Activated CD4-positive, alpha-beta T cell treated with anti-CD3 and anti-CD28 coated beads, Interleukin-10, Interleukin-2, amounts not matched to agents 100 ng/mL and 50 ng/mL, durations not matched to agents 16 hours and 8 hours (primary cell): ENCODE data around the gene FAM53B.
"Not testable (repeated sequence)": the region's sequence is repeated elsewhere in the genome, so short reads cannot be mapped to it uniquely, and the experiment has no call there.

Experiments used
- DNase-seq: peaks from one replicate; pipeline ENCODE4 v3.0.0-alpha.2; 2020

The FAM53B gene

DNA sequence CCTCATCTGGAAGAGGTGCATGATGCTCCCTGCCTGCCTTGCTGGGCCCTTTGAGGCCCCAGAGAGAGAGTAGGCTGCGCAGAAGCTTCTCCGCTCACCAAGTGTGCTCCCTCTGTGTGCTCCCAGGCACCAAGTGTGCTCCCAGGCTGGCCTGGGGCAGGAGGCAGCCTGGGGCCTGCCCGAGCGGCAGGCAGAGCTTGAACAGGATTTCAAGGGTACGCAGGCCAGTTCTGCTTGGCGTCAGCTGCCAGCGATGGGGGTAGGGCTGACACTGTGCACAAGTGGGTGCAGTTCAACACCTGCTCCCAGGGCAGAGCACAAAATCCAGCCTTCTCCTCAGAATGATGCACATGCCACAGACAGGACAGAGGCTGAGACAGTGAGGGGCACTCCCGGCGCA lies 119.7 kb downstream of the FAM53B start:
- DNase-seq = no peak

DNA sequence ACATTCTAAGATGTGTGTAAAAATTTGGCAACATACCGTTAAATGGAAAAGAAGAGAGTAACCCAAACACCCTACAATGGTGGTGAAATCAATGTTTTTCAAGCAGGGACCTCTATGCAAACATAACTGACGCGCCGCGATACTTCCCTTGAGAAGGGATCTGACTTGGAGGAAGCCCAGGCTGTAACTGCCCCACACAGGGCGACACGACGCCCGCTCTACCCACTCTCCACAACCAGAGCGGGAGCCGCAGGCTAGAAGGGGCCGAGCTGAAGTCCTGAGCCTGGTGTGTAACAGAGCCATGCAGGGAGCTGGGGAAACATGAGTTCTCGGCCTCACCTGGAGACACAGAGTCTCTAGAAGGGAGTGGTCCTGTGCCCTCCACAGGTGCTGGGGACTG lies 120.2 kb downstream of the FAM53B start:
- DNase-seq = no peak

DNA sequence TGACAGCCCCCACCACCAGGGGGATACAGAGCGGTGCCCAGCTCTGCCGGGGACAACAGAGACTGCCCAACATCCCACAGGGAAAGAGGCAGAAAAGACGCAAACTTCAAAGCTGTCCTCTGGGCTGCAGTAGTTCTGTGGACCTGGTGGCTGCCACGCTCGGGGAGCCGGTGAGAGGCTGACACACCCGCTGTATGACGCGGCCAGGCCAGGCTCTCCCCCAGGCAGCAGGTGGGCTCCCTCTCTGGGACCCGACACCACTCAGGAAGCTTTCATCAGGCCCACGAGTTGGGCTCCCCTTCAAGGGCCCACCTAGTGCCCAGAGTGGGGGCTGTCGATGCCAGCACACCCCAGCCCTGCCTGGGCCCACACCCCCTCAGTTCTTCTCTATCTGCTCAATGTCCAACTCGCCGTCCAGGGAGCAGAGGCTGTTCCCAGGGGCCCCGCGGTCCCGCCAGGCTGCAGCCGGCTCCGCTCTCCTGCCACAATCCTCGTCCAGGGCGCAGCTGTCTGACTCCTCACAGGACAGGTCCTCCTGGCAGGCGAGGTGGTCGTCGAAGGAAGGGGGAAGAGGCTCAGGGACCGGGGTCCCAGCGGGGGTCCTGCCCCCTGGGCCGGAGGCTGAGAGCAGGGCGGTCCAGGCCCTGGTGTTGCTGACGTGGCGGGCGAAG lies 121.2 kb downstream of the FAM53B start:
- DNase-seq = no peak

DNA sequence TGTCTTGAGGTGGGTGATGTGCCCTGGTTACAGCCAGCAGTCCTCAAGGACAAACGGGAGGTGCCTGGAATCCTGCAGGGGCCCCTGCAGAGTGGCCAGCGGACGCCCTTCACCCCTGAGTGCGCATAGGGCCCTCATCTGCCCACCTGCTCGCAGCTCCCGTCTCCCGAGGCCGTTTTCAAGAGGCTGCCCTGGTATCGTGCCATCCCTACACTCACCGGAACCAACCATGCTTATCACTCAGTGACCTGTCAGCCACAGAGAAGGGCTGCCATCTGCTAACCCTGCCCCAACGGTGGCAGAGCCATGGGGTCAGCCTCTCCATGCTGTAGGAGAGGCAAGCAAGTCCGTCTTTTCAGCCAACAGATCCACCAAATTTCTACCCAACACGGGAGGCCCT lies 122.0 kb downstream of the FAM53B start:
- DNase-seq = no peak

DNA sequence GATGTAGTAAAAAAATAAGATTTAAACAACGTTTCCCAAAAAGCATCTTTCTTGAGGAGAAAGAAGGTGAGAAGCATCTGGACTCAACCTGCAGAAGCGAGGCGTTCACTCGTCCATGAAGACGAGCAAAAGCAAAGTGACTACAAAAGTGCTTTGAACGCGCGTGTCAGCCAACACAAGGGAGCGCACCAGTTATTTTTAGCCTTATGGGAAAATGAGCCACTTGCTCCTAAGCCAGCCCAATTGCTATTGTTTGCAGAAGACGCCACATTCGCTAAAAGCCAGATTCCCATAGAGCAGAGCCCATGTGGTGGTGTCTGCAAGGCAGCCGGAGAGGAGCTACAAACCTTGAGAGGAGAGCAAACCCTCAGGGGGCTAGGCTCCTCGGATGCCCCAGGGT lies 122.5 kb downstream of the FAM53B start:
- DNase-seq = no peak

DNA sequence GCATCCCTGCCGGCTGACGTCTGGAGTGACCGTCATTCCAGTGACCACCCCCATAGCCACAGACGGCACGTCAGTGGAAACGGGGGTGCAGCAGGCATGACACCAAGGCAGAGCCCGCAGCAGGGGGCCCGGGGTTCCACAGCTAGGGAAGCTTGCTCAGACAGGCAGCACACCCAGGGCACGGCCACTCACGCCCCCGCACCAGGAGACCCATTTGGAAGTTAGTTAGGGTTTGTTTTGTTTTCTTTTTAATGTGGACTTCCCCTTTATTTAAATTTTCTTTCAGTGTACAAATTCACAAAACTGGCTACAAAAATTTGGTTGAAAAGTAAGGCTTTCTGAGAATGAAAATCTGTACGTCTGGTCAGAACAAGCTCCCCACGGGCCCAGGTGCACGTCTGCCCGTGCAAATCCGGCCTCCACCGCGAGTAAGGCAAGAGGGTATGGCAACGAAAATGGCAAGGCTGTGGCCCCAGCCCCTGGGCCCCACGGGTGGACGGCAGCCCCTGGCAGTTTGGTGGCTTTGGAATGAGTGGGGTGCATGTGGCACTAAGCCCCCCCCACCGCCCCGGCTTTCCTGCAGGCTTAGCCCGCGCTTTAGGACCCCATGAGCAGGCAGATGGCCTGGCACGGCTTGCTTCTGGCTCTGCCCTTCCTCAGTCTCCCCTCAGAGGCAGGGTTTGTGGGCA lies 124.2 kb downstream of the FAM53B start:
- no peak for DNase-seq

DNA sequence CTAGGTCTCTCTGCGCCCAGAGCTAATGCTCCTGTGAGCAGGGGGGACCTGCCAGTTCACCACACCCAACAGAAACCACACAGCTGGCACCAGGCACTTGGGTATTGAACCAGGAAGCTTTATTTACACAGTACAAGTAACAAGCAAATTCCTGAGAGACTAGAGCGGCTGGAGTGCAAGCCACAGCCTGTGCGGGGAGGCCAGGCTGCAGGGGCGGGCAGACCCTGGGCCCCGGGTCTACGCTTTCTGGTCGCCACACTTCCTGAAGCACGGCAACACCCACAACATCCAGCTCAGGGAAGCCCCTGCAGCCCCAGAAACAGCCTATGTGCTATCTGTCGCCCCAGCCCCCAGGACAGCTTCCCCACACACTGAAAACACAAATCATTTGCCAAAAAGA lies 125.0 kb downstream of the FAM53B start:
- no peak for DNase-seq

DNA sequence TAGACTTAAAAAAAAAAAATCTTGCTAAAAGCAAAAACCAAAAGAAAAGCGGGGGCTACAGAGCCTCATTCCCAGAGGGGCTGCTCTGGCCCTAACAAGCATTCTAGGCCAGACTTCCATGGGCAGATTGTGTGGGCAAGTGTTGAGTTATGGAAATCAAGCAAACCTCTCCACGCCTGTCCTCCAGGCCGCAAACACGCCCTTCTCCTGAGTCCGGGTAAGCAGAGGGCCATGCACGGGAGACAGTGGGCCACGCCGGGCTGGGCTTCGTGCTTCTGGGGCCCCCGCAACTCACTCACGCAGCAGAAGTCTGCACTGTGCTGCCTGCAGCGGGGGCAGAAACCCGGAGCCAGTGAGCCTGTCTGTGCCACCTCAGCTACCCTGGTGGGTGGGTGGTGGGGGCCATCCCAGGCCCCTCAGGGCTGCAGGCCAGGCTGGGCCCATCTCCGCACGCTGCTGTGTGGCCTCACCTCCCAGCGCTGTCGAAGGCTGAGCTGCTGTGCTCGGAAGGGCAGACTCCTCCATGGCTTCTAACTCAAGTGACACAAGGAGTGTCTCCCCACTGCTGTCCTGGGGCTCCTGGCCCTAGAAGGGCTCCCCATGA lies 125.6 kb downstream of the FAM53B start:
- DNase-seq = no peak

DNA sequence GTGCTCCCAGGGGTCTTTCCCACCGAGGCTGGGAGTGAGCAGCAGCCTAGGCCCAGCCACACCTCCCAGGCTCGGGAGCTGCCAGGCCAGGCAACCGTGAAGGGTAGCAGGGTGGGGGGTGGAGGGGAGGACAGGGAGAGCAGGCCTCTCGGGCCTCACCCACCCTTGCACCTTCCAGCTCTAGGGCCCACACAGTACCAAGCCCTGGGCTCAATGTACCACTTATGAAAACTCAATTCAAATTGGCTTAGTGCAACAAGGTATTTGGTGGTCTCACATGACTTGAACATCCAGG lies 127.4 kb downstream of the FAM53B start:
- DNase-seq = no peak

DNA sequence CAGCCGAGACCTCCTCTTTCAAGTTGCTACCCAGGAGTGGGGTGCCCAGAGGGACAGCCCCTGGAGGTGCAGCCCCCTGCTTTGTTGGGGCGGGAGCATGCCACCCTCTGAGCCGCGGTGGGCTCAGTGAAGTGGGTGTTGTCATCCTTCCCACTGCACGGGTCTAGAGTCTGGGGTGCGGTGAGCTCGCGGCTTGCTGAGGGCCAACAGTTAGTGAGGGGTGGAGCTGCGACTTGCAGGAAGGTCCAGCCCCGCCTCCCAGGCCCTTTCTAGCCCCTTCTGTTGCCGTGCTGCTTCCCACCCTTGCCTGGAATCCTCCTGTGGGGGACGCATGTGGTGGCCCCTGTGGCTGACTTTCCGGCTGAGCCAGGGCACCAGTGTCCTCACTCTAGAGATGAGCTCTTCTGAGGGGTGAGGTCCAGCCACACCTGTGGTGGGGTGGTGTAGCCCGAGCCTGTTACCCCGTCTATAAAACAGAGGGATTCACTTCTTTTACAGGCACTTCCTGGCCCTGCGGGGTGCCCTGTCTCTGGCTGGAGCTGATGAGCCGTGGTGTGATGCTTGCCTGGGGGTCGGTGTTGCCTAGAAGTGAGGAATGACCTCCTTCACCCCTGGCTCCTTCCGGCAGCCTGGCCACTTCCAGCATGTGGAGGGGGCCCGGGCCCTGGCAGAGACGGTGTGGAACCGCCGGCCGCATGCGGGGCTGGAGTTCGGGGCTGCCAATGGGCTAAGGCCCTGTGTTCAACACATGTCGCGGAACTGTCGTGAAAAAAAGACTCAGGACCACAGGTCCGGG lies 127.9 kb downstream of the FAM53B start:
- DNase-seq = no peak

DNA sequence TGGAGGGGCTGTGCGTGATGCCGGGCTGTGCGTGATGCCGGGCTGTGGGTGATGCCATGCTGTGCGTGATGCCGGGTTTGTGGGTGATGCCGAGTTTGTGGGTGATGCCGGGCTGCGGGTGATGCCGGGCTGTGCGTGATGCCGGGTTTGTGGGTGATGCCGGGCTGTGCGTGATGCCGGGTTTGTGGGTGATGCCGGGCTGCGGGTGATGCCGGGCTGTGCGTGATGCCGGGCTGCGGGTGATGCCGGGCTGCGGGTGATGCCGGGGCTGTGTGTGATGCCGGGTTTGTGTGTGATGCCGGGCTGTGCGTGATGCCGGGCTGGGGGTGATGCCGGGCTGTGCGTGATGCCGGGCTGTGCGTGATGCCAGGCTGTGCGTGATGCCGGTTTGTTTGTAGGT lies 128.9 kb downstream of the FAM53B start:
- DNase-seq = no peak

DNA sequence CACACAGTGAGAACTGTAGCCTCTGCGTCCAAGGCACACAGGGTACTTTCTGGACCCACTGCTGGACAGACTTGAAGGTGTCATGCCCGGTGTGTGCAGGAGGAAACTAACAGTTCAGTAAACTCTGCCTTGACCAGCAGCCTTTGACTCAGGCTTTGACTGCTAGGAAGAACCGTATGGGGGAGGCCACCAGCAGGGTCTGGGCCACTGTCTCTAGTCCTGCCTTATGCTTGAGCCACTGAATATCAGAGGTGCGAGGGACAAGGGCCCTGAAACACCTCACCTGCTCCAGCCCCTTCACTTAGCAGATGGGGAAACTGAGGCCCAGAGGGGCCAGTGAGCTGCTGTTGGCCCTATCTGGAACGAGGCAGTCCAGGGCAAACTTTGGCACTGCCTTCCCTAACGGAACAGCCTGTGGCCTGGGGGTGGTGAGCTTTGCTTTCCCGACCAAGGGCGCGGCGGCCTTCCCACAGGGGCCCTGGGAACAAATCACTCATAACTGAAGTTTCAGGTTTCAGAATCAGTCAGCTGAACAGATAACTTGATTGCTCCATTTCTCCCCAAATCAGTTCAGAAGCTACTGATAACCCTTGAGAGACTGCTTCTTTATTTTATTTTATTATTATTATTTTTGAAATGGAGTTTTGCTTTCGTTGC lies 130.0 kb downstream of the FAM53B start:
- peak; percentile 88 for DNase-seq

DNA sequence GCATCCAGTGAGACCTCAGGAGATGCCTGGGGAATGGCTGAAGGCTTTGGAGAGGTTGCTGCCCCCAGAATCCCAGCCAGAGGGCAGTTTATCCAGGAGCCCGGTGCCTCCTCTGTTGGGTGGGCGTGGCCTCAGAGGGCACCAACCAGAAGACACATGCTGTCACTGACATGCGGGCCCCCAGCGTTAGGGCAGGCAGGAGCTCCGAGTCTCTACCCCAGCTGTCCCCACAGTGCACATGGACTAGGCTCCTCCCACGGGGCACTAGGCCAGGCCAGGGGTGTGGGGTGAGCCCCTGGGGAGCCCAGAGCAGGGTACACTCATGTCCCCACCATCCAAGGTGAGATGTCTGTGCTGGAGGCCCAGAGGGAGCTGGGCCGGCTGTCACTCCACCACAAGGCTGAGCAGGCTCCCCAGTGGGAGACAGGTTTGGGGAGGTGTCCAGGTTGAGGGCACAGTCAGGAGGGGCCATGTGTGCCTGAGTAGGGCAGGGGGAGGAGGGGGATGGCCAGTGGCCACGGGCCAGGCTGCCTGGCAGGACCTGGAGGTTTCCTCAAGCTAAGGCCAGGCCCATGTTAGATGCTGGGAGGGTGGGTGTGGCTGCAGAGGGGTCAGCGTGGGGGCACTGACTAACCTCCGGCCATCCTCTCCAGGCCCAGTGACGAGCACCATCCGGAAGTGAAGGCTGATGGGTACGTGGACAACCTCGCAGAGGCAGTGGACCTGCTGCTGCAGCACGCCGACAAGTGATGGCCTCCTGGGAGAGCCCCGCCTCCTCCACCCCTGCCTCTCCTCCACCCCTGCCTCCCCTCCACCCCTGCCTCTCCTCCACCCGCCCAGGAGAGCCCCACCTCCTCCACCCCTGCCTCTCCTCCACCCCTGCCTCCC lies 131.3 kb downstream of the FAM53B start:
- peak; percentile 18 for DNase-seq

DNA sequence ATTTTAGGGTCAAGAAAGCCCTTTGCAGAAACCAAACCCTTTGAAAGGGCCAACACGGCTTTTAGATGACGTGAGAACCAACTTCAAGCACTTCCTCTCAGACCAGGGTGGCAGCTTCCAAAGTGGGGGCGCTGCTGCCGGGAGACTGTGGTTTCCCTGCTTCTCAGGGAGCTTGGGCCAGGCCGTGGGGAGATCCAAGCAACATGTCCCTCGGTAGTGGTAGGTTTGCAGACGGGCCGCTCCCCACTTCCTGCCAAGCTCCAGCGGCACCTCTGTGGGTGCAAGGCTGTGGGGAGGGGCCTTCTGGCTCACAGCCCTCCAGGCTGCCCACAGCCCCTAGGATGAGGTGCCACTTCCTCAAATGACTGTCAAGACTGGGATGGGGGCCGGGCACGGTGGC lies 132.4 kb downstream of the FAM53B start:
- DNase-seq = peak; percentile 61

DNA sequence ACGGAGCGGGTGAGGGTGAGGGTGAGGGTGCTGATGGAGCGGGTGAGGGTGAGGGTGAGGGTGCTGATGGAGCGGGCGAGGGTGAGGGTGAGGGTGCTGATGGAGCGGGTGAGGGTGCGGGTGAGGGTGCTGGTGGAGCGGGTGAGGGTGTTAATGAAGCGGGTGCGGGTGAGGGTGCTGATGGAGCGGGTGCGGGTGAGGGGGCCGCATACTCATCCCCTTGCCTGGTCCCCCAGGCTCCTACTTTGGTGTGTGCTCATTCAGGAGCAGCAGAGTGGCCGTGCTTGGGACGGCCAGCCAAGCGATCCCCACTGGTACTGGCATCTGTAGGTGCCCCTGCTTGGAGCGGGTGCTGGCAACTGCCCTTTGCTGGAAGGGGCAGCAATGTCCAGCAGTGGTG lies 133.3 kb downstream of the FAM53B start:
- DNase-seq = not testable (repeated sequence)

DNA sequence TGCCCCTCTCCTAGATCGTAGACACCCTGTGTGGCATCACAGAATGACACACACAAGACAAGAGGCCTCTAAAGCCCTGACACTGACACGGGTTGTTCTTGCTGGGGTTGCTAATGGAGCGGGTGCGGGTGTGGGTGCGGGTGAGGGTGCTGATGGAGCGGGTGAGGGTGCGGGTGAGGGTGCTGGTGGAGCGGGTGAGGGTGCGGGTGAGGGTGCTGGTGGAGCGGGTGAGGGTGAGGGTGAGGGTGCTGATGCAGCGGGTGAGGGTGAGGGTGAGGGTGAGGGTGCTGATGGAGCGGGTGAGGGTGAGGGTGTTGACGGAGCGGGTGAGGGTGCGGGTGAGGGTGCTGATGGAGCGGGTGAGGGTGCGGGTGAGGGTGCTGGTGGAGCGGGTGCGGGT lies 134.0 kb downstream of the FAM53B start:
- DNase-seq = not testable (repeated sequence)

DNA sequence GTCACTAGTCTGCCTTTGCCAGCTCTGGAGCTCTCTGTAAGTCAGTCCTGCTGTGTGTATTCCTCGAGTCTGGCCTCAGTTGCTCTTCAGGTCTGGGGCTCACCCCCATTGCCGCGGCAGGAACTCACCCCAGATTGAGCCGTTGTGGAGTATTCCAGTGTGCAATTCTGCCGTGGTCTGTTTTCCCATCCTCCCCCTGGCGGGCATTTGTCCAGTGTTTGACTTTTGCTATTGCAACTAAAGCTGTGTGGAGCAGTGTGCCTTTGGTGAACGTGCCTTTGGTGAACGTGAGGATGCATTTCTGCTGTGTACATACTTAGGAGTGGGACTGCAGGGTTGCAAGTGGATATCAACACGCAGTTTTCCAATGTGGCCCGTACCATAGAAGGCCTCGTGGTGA lies 134.5 kb downstream of the FAM53B start:
- no peak for DNase-seq

DNA sequence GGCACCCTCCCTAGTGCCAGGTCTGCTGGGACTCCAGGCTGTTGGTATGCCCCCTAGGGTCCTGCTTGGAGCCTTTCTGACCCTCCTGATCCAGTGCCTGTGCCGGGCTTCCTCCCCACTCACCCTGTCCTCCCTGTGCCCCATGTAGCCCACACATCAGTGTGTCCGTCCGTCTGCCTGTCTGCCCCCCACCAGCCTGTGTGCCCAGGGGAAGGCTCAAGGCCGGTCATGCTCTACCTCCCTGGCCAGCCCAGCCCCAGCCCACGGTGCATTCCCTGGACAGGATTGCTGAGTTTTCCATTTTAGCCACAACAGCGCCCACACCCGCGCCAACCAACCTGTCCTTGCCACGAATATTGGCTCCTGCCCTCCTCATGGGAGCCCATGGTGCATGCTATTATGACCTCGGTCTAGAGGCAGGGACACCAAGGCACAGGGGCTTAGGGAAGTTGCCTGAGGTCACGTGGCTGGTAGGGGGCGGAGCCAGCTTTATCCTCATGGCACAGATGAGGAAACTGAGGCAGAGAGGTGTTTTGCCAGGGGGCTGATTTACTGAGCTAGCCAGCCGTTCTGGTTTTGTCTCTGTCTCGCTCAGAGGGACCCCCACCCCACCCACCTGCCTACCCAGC lies 136.0 kb downstream of the FAM53B start:
- DNase-seq = no peak

DNA sequence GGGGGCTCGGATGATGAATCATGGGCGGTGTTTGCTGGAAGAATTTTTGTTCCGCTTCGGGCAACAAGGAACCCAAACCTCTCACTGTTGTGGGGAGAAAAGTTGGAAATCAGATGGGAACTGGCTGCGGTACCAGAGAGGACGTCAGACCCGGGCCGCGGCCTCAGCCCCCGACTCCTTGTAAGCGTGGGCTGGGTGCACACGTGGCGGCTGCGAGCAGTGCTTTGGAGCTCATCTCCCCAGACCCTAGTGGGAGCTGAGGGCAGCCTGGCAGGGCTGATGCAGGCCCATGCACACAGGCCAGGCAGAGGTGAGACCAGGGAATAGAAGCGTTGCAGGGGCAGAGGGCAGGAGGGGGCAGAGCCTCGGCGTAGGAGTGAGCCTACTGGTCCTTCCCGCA lies 136.5 kb downstream of the FAM53B start:
- DNase-seq = no peak

DNA sequence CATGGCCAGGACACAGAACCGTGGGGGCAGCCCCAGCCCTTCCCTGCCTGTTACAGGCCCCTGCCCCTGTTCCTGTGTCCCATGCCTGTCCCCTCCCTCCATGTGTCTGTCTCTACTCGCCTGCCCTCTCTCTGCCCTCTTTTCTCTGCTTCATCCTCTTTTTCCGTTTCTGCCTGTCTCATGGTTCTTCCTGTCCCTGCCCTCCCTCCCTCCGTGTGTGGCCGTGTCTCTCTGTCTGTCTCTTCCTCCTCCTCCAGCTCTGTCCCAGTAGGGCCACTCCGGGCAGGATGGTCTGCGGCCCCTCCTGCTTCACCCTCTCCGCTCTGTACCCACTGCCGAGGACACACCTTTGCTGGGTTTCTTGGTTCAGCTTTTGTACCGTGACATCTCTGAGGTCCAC lies 137.4 kb downstream of the FAM53B start:
- DNase-seq = no peak

DNA sequence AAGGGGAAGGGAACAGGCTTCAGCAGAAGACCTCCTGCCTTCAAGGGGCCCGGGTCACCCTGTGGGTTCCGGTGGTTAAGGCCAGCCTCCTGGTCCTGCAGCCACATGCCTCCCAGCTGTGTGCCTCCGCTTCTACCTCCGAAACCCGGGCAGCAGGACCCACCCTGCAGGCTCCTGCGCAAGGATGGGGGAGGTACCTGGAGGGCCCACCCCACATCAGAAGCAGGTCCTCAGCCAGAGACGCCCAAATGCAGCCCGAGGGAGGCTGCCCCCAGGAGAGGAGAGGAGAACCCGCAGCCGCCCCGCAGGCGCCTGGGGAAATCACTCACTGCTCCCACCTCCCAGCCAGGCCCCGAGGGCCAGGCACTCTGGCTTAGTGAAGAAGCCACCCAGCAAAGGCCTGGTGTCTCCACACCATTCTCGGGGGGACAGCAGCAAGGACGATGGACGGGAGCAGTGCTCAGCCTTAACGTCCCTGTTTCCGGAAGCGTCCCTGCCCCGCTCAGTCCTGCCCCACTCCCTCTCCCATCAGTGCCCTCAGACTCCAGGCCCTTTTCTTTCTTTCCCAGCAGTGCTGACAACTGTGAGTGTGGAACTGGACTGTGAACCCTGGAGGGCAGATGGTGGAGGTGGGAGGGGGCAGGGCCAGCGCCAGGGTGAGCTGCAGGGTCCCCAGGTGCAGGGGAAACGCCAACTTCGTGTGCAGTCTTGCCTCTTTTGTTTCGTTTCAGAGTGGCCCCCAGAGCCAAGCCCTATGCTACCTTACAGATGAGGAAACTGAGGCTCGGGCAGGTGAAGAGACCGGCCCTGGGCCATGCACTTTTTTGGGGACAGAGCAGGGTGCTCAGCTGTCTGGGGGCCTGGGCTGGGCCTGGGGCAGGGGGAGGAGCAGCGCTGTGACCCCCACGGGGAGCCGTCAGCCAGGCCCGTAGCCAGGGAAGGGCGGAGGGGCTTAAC lies 138.0 kb downstream of the FAM53B start:
- DNase-seq = no peak
